H9 (cell line): ENCODE data around the gene CDK16. TPM values are rescaled to one million over a fixed set of nuclear protein-coding genes. Genes with fewer than 3 reads are reported as not detected.

Experiments used
- DNase-seq: peaks from one replicate; pipeline ENCODE4 v3.0.0-alpha.2; 2017
- H2AFZ ChIP-seq: one replicate; pipeline ENCODE4 v1.6.1; 2013; ENCODE audit warnings: mild to moderate bottlenecking, low read length, control low read depth, moderate library complexity
- H2AK5ac ChIP-seq: 2 replicates; pipeline ENCODE4 v1.6.1; 2013; ENCODE audit warnings: low read length, control low read depth, mixed read lengths; ENCODE audit not compliant: insufficient read length
- H2BK120ac ChIP-seq: one replicate; pipeline ENCODE4 v1.6.1; 2013; ENCODE audit warnings: low read depth, mild to moderate bottlenecking, low read length, control low read depth, inconsistent platforms; ENCODE audit not compliant: poor library complexity, severe bottlenecking
- H2BK12ac ChIP-seq: 2 replicates; pipeline ENCODE4 v1.6.1; 2013; ENCODE audit warnings: low read length, control low read depth, mixed read lengths, low read depth; ENCODE audit not compliant: insufficient read length
- H2BK15ac ChIP-seq: 2 replicates; pipeline ENCODE4 v1.6.1; 2013; ENCODE audit warnings: low read depth, low read length, control low read depth
- H2BK20ac ChIP-seq: one replicate; pipeline ENCODE4 v1.6.1; 2013; ENCODE audit warnings: low read depth, mild to moderate bottlenecking, low read length, control low read depth, inconsistent platforms; ENCODE audit not compliant: poor library complexity, severe bottlenecking
- H2BK5ac ChIP-seq: 2 replicates; pipeline ENCODE4 v1.6.1; 2013; ENCODE audit warnings: low read length, control low read depth, mixed read lengths; ENCODE audit not compliant: insufficient read length
- H3K14ac ChIP-seq: 2 replicates; pipeline ENCODE4 v1.6.1; 2013; ENCODE audit warnings: low read length, control low read depth; ENCODE audit not compliant: insufficient read depth
- H3K18ac ChIP-seq: 2 replicates; pipeline ENCODE4 v1.6.1; 2013; ENCODE audit warnings: low read depth, mild to moderate bottlenecking, mixed read lengths, low read length, control low read depth; ENCODE audit not compliant: insufficient read length
- H3K23ac ChIP-seq: 2 replicates; pipeline ENCODE4 v1.6.1; 2013; ENCODE audit warnings: low read length, control low read depth, mixed read lengths, low read depth; ENCODE audit not compliant: insufficient read length
- H3K23me2 ChIP-seq: 2 replicates; pipeline ENCODE4 v1.6.1; 2013; ENCODE audit warnings: low read depth, mild to moderate bottlenecking, mixed read lengths, low read length, control low read depth; ENCODE audit not compliant: insufficient read length, poor library complexity, severe bottlenecking
- H3K27ac ChIP-seq: 2 replicates; pipeline ENCODE4 v1.5.1; 2013; ENCODE audit warnings: low read length, control low read depth, mixed read lengths, low read depth; ENCODE audit not compliant: insufficient read length
- H3K27me3 ChIP-seq: 2 replicates; pipeline ENCODE4 v1.6.1; 2013; ENCODE audit warnings: low read length, control low read depth, inconsistent platforms; ENCODE audit not compliant: insufficient read depth
- H3K4ac ChIP-seq: 2 replicates; pipeline ENCODE4 v1.6.1; 2013; ENCODE audit warnings: low read depth, mild to moderate bottlenecking, control low read depth, inconsistent platforms, low read length, moderate library complexity
- H3K4me1 ChIP-seq: 2 replicates; pipeline ENCODE4 v1.6.1; 2013; ENCODE audit warnings: low read length, control low read depth, inconsistent platforms; ENCODE audit not compliant: insufficient read depth
- H3K4me2 ChIP-seq: 2 replicates; pipeline ENCODE4 v1.6.1; 2013; ENCODE audit warnings: low read length, control low read depth, mixed read lengths; ENCODE audit not compliant: insufficient read length, insufficient read depth
- H3K56ac ChIP-seq: 2 replicates; pipeline ENCODE4 v1.6.1; 2013; ENCODE audit warnings: low read depth, mild to moderate bottlenecking, mixed read lengths, low read length, control low read depth; ENCODE audit not compliant: insufficient read length
- H3K79me1 ChIP-seq: 2 replicates; pipeline ENCODE4 v1.6.1; 2013; ENCODE audit warnings: low read depth, mild to moderate bottlenecking, moderate library complexity, low read length, control low read depth, inconsistent platforms; ENCODE audit not compliant: insufficient read depth, poor library complexity, severe bottlenecking
- H3K79me2 ChIP-seq: 2 replicates; pipeline ENCODE4 v1.6.1; 2013; ENCODE audit warnings: low read length, control low read depth, inconsistent platforms; ENCODE audit not compliant: insufficient read depth
- H3K9ac ChIP-seq: 2 replicates; pipeline ENCODE4 v1.6.1; 2013; ENCODE audit warnings: low read length, control low read depth, mixed read lengths; ENCODE audit not compliant: insufficient read length; ENCODE audit errors: extremely low read depth
- H3K9me3 ChIP-seq: one replicate; pipeline ENCODE4 v1.6.1; 2013; ENCODE audit warnings: low read depth, low read length, inconsistent platforms; ENCODE audit not compliant: control insufficient read depth
- H3T11ph ChIP-seq: one replicate; pipeline ENCODE4 v1.6.1; 2013; ENCODE audit warnings: mild to moderate bottlenecking, low read length, control low read depth, inconsistent platforms
- H4K20me1 ChIP-seq: one replicate; pipeline ENCODE4 v1.6.1; 2013; ENCODE audit not compliant: control insufficient read depth, insufficient read length, insufficient read depth
- H4K5ac ChIP-seq: 2 replicates; pipeline ENCODE4 v1.6.1; 2013; ENCODE audit warnings: low read depth, mild to moderate bottlenecking, mixed read lengths, low read length, control low read depth; ENCODE audit not compliant: insufficient read length
- H4K8ac ChIP-seq: replicated peaks from 2 replicates; pipeline ENCODE4 v1.6.1; 2013; ENCODE audit warnings: low read length, control low read depth, mixed read lengths, low read depth; ENCODE audit not compliant: insufficient read length
- H4K91ac ChIP-seq: 2 replicates; pipeline ENCODE4 v1.6.1; 2013; ENCODE audit warnings: low read depth, mild to moderate bottlenecking, moderate library complexity, mixed read lengths, low read length, control low read depth; ENCODE audit not compliant: insufficient read length
- H3K27ac Mint-ChIP-seq, 3 experiments: 2 replicates in 2 of 3; 3 replicates in 1 of 3; pipeline ENCODE4 v1.8.0; 2020 to 2021; ENCODE audit warnings: mixed read lengths in 3 of 3, mild to moderate bottlenecking in 1 of 3, moderate library complexity in 1 of 3
- H3K27me3 Mint-ChIP-seq: 2 replicates; pipeline ENCODE4 v1.8.0; 2021; ENCODE audit warnings: low read depth, mild to moderate bottlenecking, moderate library complexity, mixed read lengths
- H3K36me3 Mint-ChIP-seq, 3 experiments: 2 replicates in 2 of 3; 3 replicates in 1 of 3; pipeline ENCODE4 v1.8.0; 2020 to 2021; ENCODE audit warnings: low read depth in 3 of 3, mixed read lengths in 3 of 3; ENCODE audit not compliant: insufficient read depth in 1 of 3
- H3K4me1 Mint-ChIP-seq, 2 experiments: 2 replicates each; pipeline ENCODE4 v1.8.0; 2020; ENCODE audit warnings: mixed read lengths in 2 of 2
- H3K4me3 Mint-ChIP-seq, 2 experiments: 2 replicates in 1 of 2; 3 replicates in 1 of 2; pipeline ENCODE4 v1.8.0; 2020 to 2021; ENCODE audit warnings: mild to moderate bottlenecking in 2 of 2, mixed read lengths in 2 of 2, moderate library complexity in 1 of 2
- H3K9me3 Mint-ChIP-seq, 2 experiments: 2 replicates in 1 of 2; 3 replicates in 1 of 2; pipeline ENCODE4 v1.8.0; 2020; ENCODE audit warnings: mild to moderate bottlenecking in 2 of 2, mixed read lengths in 2 of 2, moderate library complexity in 1 of 2
- WGBS: extraction: QIAGEN DNeasy Blood & Tissue Kit; methylation state at CpG from one replicate; pipeline ENCODE4 v1.1.7; 2013; ENCODE audit warnings: missing lambda C conversion rate, low lambda C conversion rate, mixed read lengths; ENCODE audit not compliant: insufficient read length; ENCODE audit errors: extremely low coverage; 5-methylcytosine and 5-hydroxymethylcytosine counted together
- total RNA-seq: library from RNA; stranded (reverse); gene quantifications from 2 replicates; pipeline ENCODE4 v1.2.1, GENCODE V29; 2021
- TF ChIP-seq, protein P1 (sequence below): fragments of 200-600 bp; sonication (generic); conservative IDR thresholded peaks from 3 replicates; pipeline ENCODE4 v1.8.0; 2021; ENCODE audit warnings: antibody characterized with exemption, mild to moderate bottlenecking

CDK16 gene
- total RNA-seq, 1 experiment from 2014 or later: 226 TPM

DNA sequence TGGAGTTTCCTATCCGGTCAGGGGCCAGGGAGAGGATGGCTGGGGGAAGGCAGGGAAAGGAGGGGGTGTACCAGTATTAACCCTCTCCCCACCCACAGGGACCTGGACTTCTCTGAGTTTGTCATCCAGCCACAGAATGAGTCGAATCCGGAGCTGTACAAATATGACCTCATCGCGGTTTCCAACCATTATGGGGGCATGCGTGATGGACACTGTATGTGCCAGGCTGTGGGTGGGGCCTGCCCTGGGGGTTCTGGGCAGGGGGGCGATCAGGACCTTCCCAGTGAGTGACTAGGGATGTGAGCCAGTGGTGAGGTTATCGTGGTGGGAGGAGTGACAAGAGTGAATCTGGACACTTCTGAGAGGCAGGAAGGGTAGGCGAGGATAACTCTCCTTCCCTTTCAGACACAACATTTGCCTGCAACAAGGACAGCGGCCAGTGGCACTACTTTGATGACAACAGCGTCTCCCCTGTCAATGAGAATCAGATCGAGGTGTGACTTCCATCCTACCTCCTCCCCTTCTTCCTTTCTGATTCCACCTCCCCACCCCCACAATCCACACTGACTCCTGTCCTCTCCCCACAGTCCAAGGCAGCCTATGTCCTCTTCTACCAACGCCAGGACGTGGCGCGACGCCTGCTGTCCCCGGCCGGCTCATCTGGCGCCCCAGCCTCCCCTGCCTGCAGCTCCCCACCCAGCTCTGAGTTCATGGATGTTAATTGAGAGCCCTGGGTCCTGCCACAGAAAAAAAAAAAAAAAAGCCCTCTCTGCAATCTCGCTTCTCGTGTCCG lies 28.9 kb downstream of the CDK16 start:
- no CpG with 5 or more reads among the region's 23 CpGs for WGBS
- no peak overlapping the region for H4K5ac ChIP-seq
- H2BK5ac ChIP-seq: no peak overlapping the region
- H3K4me1 ChIP-seq: no peaks in the 10 kb centered on the region
- no peaks in the 10 kb centered on the region for H3K27me3 ChIP-seq
- H3K27ac Mint-ChIP-seq: peak overlapping the region in 1 of 3 experiments; percentile 6; a peak in 4 of 7 replicates
- no peak overlapping the region for H2AK5ac ChIP-seq
- no peak overlapping the region for H3K4ac ChIP-seq
- H3K4me2 ChIP-seq: no peak overlapping the region
- no peaks in the 10 kb centered on the region for H3K23me2 ChIP-seq
- H3K27me3 Mint-ChIP-seq: no peaks in the 10 kb centered on the region; the same call in none of the 2 replicates
- H3K9me3 Mint-ChIP-seq: peaks cover 3% of the 10 kb centered on the region in 2 experiments; a peak in 3 of 5 replicates
- H3K79me1 ChIP-seq: no peaks in the 10 kb centered on the region
- TF ChIP-seq, protein P1, sequence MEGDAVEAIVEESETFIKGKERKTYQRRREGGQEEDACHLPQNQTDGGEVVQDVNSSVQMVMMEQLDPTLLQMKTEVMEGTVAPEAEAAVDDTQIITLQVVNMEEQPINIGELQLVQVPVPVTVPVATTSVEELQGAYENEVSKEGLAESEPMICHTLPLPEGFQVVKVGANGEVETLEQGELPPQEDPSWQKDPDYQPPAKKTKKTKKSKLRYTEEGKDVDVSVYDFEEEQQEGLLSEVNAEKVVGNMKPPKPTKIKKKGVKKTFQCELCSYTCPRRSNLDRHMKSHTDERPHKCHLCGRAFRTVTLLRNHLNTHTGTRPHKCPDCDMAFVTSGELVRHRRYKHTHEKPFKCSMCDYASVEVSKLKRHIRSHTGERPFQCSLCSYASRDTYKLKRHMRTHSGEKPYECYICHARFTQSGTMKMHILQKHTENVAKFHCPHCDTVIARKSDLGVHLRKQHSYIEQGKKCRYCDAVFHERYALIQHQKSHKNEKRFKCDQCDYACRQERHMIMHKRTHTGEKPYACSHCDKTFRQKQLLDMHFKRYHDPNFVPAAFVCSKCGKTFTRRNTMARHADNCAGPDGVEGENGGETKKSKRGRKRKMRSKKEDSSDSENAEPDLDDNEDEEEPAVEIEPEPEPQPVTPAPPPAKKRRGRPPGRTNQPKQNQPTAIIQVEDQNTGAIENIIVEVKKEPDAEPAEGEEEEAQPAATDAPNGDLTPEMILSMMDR: no peak
- no peak overlapping the region for H3K23ac ChIP-seq
- H3K36me3 Mint-ChIP-seq: peaks cover 33 to 67% (median 60%) of the 10 kb centered on the region in 3 experiments; a peak in 6 of 7 replicates
- DNase-seq: no peak
- H3K27ac ChIP-seq: no peak overlapping the region
- H3K79me2 ChIP-seq: no peaks in the 10 kb centered on the region
- H3T11ph ChIP-seq: no peak overlapping the region
- H4K20me1 ChIP-seq: no peaks in the 10 kb centered on the region
- no peak overlapping the region for H2BK20ac ChIP-seq
- no peak overlapping the region for H3K18ac ChIP-seq
- H2BK15ac ChIP-seq: no peak overlapping the region
- no peaks in the 10 kb centered on the region for H3K9me3 ChIP-seq
- H3K56ac ChIP-seq: no peak overlapping the region
- no peak overlapping the region for H4K91ac ChIP-seq
- no peak overlapping the region for H2BK120ac ChIP-seq
- no peak overlapping the region for H2BK12ac ChIP-seq
- no peak overlapping the region for H4K8ac ChIP-seq
- no peak overlapping the region for H3K9ac ChIP-seq
- H3K4me3 Mint-ChIP-seq: no peak overlapping the region
- no peak overlapping the region; the same call in 1 of the 2 replicates for H3K14ac ChIP-seq
- no peaks in the 10 kb centered on the region for H3K4me1 Mint-ChIP-seq
- no peak overlapping the region for H2AFZ ChIP-seq
